NT2/D1 (cell line): ENCODE measurements around the gene QDPR.
A peak's percentile ranks its signal among the peaks of the same experiment; 100 is the strongest.
"Not testable (repeated sequence)": the region's sequence is repeated elsewhere in the genome, so short reads cannot be mapped to it uniquely, and the experiment has no call there.

Source experiments
- DNase-seq: peaks from one replicate; pipeline ENCODE4 v3.0.0-alpha.2; 2011; ENCODE audit warnings: low read depth, low spot score
- H3K27me3 ChIP-seq: 2 replicates; pipeline ENCODE4 v1.6.0; 2011; ENCODE audit warnings: mild to moderate bottlenecking; ENCODE audit not compliant: insufficient read length, insufficient read depth
- H3K36me3 ChIP-seq: 2 replicates; pipeline ENCODE4 v1.6.1; 2011; ENCODE audit warnings: mild to moderate bottlenecking, low read length, mixed read lengths; ENCODE audit not compliant: insufficient read depth, insufficient read length
- H3K4me1 ChIP-seq: 2 replicates; pipeline ENCODE4 v1.5.1; 2011; ENCODE audit not compliant: insufficient read depth, insufficient read length
- H3K4me3 ChIP-seq: 2 replicates; pipeline ENCODE4 v1.5.1; 2011; ENCODE audit warnings: low read depth; ENCODE audit not compliant: insufficient read length
- H3K9ac ChIP-seq: 2 replicates; pipeline ENCODE4 v1.6.0; 2011; ENCODE audit warnings: low read depth; ENCODE audit not compliant: insufficient read length
- H3K9me3 ChIP-seq: 2 replicates; pipeline ENCODE4 v1.5.1; 2011; ENCODE audit warnings: mild to moderate bottlenecking, low read length; ENCODE audit not compliant: insufficient read depth
- SUZ12 ChIP-seq: IDR thresholded peaks from 2 replicates; pipeline ENCODE4 v1.6.1; 2011; ENCODE audit not compliant: insufficient read length, insufficient read depth; ENCODE audit errors: extremely low read depth
- YY1 ChIP-seq: IDR thresholded peaks from 2 replicates; pipeline ENCODE4 v1.6.1; 2011; ENCODE audit not compliant: insufficient read length, insufficient read depth
- ZNF274 ChIP-seq: IDR thresholded peaks from 2 replicates; pipeline ENCODE4 v1.6.1; 2011; ENCODE audit warnings: mild to moderate bottlenecking, low read depth, low read length

The QDPR gene

GRCh38 chr4:17468619-17469221, 43.2 kb downstream of the QDPR start:
- H3K36me3 ChIP-seq = no peaks in the 10 kb centered on the region
- H3K27me3 ChIP-seq = no peaks in the 10 kb centered on the region
- no peaks in the 10 kb centered on the region for H3K9me3 ChIP-seq
- DNase-seq = peak; percentile 16
- no peak overlapping the region for H3K4me3 ChIP-seq
- H3K9ac ChIP-seq = no peak overlapping the region
- no peak for TF ChIP-seq SUZ12
- TF ChIP-seq YY1 = no peak
- TF ChIP-seq ZNF274 = no peak
- H3K4me1 ChIP-seq = no peaks in the 10 kb centered on the region

DNA sequence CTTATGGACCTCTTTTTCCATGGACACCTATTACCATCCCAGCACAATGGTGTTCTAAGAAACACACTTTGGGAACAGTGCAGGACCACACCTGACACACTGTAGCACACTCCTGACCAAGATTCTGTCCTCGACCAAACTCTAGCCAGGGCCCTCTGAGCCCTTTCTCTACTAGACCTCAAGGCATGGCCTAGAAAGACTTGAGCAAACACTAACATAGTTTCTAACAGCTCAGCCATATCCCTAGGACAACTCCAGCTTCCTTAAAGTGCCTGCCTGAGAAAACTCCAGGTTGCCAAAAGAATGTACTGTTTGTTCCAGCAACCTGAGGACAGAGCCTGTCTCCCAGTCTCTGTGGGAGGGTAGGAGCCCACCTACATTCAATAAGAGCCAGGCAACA, 48.3 kb downstream of the QDPR start:
- H3K9me3 ChIP-seq = peaks cover 8% of the 10 kb centered on the region

DNA sequence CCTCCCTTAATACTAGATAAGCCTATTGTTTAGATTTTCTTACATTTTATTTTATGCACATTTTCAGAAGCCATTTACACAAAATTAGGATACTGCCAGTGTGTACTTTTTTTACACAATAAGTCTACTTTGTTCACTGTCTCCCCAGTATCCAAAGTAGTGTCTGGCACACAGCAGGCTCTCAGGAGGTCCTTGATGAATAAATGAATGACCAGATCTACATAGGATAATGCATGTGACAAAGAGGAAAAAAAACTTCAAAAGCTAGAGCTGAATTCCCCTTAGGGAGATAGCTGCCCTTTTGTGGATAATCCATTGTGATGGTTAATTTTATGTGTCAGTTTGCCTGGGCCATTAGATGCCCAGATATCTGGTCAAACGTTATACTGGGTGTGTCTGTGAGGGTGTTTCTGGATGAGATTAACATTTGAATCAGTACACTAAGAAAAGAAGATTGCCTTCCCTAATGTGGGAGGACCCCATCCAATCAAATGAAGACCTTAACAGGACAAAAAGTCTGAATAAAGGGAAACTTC, 61.6 kb downstream of the QDPR start:
- Histone ChIP-seq H3K27me3 (no peaks in the 10 kb centered on the region), H3K4me1 (no peaks in the 10 kb centered on the region), H3K9me3 (peaks cover 11% of the 10 kb centered on the region; the same call in 1 of the 2 replicates), H3K36me3 (no peaks in the 10 kb centered on the region), H3K4me3 (no peak overlapping the region), H3K9ac (no peak overlapping the region)
- peak; percentile 13 for DNase-seq
- no peak for TF ChIP-seq YY1
- no peak for TF ChIP-seq SUZ12
- TF ChIP-seq ZNF274 = no peak

More for the DNA sequence above, 48.3 kb downstream of the QDPR start:
- TF ChIP-seq YY1 (no peak), ZNF274 (no peak)
- Histone ChIP-seq H3K4me3 (no peak overlapping the region), H3K4me1 (no peaks in the 10 kb centered on the region), H3K9ac (no peak overlapping the region), H3K36me3 (no peaks in the 10 kb centered on the region), H3K27me3 (no peaks in the 10 kb centered on the region)
- DNase-seq = no peak

DNA sequence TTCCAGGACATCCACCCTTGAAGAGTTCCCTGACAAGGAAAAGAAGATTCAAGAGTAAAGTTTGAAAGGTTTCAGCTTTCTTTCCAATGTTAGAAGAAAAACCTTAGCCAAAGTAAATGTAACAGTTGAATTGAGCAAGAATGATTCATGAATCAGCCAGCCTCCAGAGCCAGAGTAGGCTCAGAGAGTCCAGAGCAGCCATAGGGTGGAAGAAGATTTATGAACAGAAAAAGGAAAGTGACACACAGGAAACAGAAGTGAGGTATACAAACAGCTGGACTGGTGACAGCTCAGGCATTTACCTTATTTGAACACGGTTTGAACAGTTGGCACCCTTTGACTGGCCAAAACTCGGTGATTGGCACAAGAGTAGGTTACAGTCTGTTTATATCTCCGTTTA, 63.2 kb downstream of the QDPR start:
- no peaks in the 10 kb centered on the region for H3K36me3 ChIP-seq
- DNase-seq = no peak
- no peak overlapping the region for H3K9ac ChIP-seq
- TF ChIP-seq YY1 (no peak), ZNF274 (no peak), SUZ12 (no peak)
- H3K9me3 ChIP-seq = peaks cover 17% of the 10 kb centered on the region; the same call in 1 of the 2 replicates
- no peaks in the 10 kb centered on the region for H3K4me1 ChIP-seq
- H3K27me3 ChIP-seq = no peaks in the 10 kb centered on the region
- no peak overlapping the region for H3K4me3 ChIP-seq

GRCh38 chr4:17447675-17448298, 64.1 kb downstream of the QDPR start:
- H3K36me3 ChIP-seq = no peaks in the 10 kb centered on the region
- no peaks in the 10 kb centered on the region for H3K4me1 ChIP-seq
- H3K4me3 ChIP-seq = no peak overlapping the region
- DNase-seq = peak; percentile 59
- peaks cover 22% of the 10 kb centered on the region for H3K9me3 ChIP-seq
- TF ChIP-seq YY1 (no peak), ZNF274 (no peak), SUZ12 (no peak)
- no peak overlapping the region for H3K9ac ChIP-seq
- H3K27me3 ChIP-seq = no peaks in the 10 kb centered on the region

- peaks cover 18% of the 10 kb centered on the region for H3K9me3 ChIP-seq
- no peak for TF ChIP-seq SUZ12
- no peaks in the 10 kb centered on the region for H3K36me3 ChIP-seq
- H3K9ac ChIP-seq = no peak overlapping the region
- no peak overlapping the region for H3K4me3 ChIP-seq
- no peaks in the 10 kb centered on the region for H3K4me1 ChIP-seq
- DNase-seq = no peak
- no peaks in the 10 kb centered on the region for H3K27me3 ChIP-seq
Observed at GRCh38 chr4:17447056-17447455, 64.8 kb downstream of the QDPR start.

DNA sequence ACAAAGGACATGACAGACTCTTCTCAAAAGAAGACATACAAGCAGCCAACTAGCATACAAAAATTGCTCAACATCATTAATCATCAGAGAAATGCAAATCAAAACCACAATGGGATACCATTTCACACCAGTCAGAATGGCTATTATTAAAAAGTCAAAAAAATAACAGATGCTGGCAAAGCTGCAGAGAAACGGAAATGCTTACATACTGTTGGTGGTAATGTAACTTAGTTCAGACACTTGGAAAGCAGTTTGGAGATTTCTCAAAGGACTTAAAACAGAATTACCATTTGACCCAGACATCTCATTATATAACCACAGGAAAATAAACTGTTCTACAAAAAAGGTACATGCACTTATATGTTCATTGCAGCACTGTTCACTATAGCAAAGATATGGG, 69.4 kb downstream of the QDPR start:
- peaks cover 24% of the 10 kb centered on the region for H3K9me3 ChIP-seq
- H3K4me3 ChIP-seq, H3K27me3 ChIP-seq, H3K36me3 ChIP-seq, H3K4me1 ChIP-seq, DNase-seq, H3K9ac ChIP-seq: not testable (repeated sequence)
